Activated CD4-positive, alpha-beta T cell treated with anti-CD3 and anti-CD28 coated beads, Interleukin-2, amount 10 ng/mL, durations not matched to agents 7 days and 5 days (primary cell): ENCODE results near the gene FRAT1. TPM values are rescaled to one million over a fixed set of nuclear protein-coding genes. Genes with fewer than 3 reads are reported as not detected.

ENCODE experiments used
- CTCF ChIA-PET: fragments of 350-600 bp; sonication (Branson Sonifier 250); formaldehyde crosslinking; loops from one replicate; lab custom pipeline; 2021; ENCODE audit warnings: antibody characterized with exemption; lab: Charles Lee
- POLR2A ChIA-PET: fragments of 350-600 bp; sonication (Branson Sonifier 250); formaldehyde crosslinking; loops from one replicate; lab custom pipeline; 2021; ENCODE audit warnings: antibody characterized with exemption; lab: Charles Lee
- DNase-seq: peaks from one replicate; pipeline ENCODE4 v3.0.0-alpha.2; 2020
- H3K27ac Mint-ChIP-seq: one replicate; pipeline ENCODE4 v1.8.0; 2021; ENCODE audit warnings: mild to moderate bottlenecking, moderate library complexity, mixed read lengths
- H3K27me3 Mint-ChIP-seq: one replicate; pipeline ENCODE4 v1.8.0; 2021; ENCODE audit warnings: mixed read lengths
- H3K36me3 Mint-ChIP-seq: one replicate; pipeline ENCODE4 v1.8.0; 2021; ENCODE audit warnings: low read depth, mixed read lengths
- H3K4me1 Mint-ChIP-seq: one replicate; pipeline ENCODE4 v1.8.0; 2021; ENCODE audit warnings: mixed read lengths
- H3K4me3 Mint-ChIP-seq: one replicate; pipeline ENCODE4 v1.8.0; 2021; ENCODE audit warnings: mild to moderate bottlenecking, moderate library complexity, mixed read lengths
- H3K9me3 Mint-ChIP-seq: one replicate; pipeline ENCODE4 v1.8.0; 2021; ENCODE audit warnings: mixed read lengths
- total RNA-seq, 2 experiments: library from RNA; stranded (reverse); gene quantifications; one replicate each; pipeline ENCODE4 v1.2.3, GENCODE V29; 2021

FRAT1 gene
- total RNA-seq, 2 experiments from 2014 or later = 5.8 to 6.2 TPM

GRCh38 chr10:97347317-97347716 lies 28.2 kb downstream of the FRAT1 start:
- H3K9me3 Mint-ChIP-seq = no peaks in the 10 kb centered on the region
- H3K36me3 Mint-ChIP-seq = no peaks in the 10 kb centered on the region
- no peak for DNase-seq
- H3K4me3 Mint-ChIP-seq = no peak overlapping the region
- H3K27ac Mint-ChIP-seq = no peak overlapping the region
- ChIA-PET CTCF (interaction anchor here (0.5 to 1.5 kb wide), 4 partner anchors 10 to 89 kb away, joined by 3 to 4 read pairs (median 3); partner anchors contain the start of gene FRAT1), POLR2A (no interaction called here)
- no peaks in the 10 kb centered on the region for H3K4me1 Mint-ChIP-seq
- H3K27me3 Mint-ChIP-seq = peaks cover 2% of the 10 kb centered on the region

- H3K4me3 Mint-ChIP-seq = no peak overlapping the region
- H3K27ac Mint-ChIP-seq = no peak overlapping the region
- no peak for DNase-seq
- H3K27me3 Mint-ChIP-seq = no peaks in the 10 kb centered on the region
- ChIA-PET POLR2A (interaction anchor here (0.6 kb wide), 1 partner anchor 1003 kb away, joined by 3 read pairs; no protein-coding TSS in a partner anchor), CTCF (interaction anchor here (1.5 to 1.6 kb wide), 2 partner anchors 9 to 12 kb away, joined by 5 to 7 read pairs; no protein-coding TSS in a partner anchor)
- H3K4me1 Mint-ChIP-seq = no peaks in the 10 kb centered on the region
- no peaks in the 10 kb centered on the region for H3K9me3 Mint-ChIP-seq
- H3K36me3 Mint-ChIP-seq = no peaks in the 10 kb centered on the region
Observed at GRCh38 chr10:97349752-97350513, 30.9 kb downstream of the FRAT1 start.

GRCh38 chr10:97353945-97354344 lies 34.9 kb downstream of the FRAT1 start:
- Mint-ChIP-seq H3K36me3 (peaks cover 7% of the 10 kb centered on the region), H3K9me3 (no peaks in the 10 kb centered on the region), H3K27ac (no peak overlapping the region), H3K4me1 (no peaks in the 10 kb centered on the region), H3K4me3 (no peak overlapping the region), H3K27me3 (no peaks in the 10 kb centered on the region)
- no peak for DNase-seq
- CTCF ChIA-PET = interaction anchor here (0.6 kb wide), 1 partner anchor 15 kb away, joined by 3 read pairs; no protein-coding TSS in a partner anchor
- POLR2A ChIA-PET = no interaction called here

- CTCF ChIA-PET = interaction anchor here (1.0 to 1.2 kb wide), 2 partner anchors 10 to 58 kb away, joined by 3 to 6 read pairs; no protein-coding TSS in a partner anchor
- H3K27ac Mint-ChIP-seq = no peak overlapping the region
- H3K27me3 Mint-ChIP-seq = no peaks in the 10 kb centered on the region
- H3K36me3 Mint-ChIP-seq = peaks cover 7% of the 10 kb centered on the region
- H3K4me1 Mint-ChIP-seq = no peaks in the 10 kb centered on the region
- POLR2A ChIA-PET = no interaction called here
- no peaks in the 10 kb centered on the region for H3K9me3 Mint-ChIP-seq
- H3K4me3 Mint-ChIP-seq = no peak overlapping the region
- peak; percentile 16 for DNase-seq
Observed at GRCh38 chr10:97355571-97355975, 36.5 kb downstream of the FRAT1 start.

GRCh38 chr10:97356318-97356914 lies 37.3 kb downstream of the FRAT1 start:
- CTCF ChIA-PET = interaction anchor here (1.0 to 2.1 kb wide), 4 partner anchors 9 to 59 kb away, joined by 3 to 10 read pairs (median 4); no protein-coding TSS in a partner anchor
- Mint-ChIP-seq H3K27me3 (no peaks in the 10 kb centered on the region), H3K4me1 (no peaks in the 10 kb centered on the region), H3K36me3 (peaks cover 7% of the 10 kb centered on the region), H3K4me3 (no peak overlapping the region), H3K27ac (no peak overlapping the region), H3K9me3 (no peaks in the 10 kb centered on the region)
- POLR2A ChIA-PET = no interaction called here
- no peak for DNase-seq

GRCh38 chr10:97356918-97357317 lies 37.8 kb downstream of the FRAT1 start:
- H3K4me1 Mint-ChIP-seq = no peaks in the 10 kb centered on the region
- DNase-seq = no peak
- H3K27ac Mint-ChIP-seq = no peak overlapping the region
- H3K4me3 Mint-ChIP-seq = no peak overlapping the region
- peaks cover 7% of the 10 kb centered on the region for H3K36me3 Mint-ChIP-seq
- CTCF ChIA-PET = interaction anchor here (0.5 to 2.1 kb wide), 4 partner anchors 10 to 585 kb away, joined by 3 to 10 read pairs (median 4); no protein-coding TSS in a partner anchor
- POLR2A ChIA-PET = no interaction called here
- H3K9me3 Mint-ChIP-seq = no peaks in the 10 kb centered on the region
- H3K27me3 Mint-ChIP-seq = no peaks in the 10 kb centered on the region

GRCh38 chr10:97358349-97358748 lies 39.3 kb downstream of the FRAT1 start:
- ChIA-PET POLR2A (no interaction called here), CTCF (interaction anchor here (0.5 to 2.1 kb wide), 7 partner anchors 8 to 501 kb away, joined by 3 to 10 read pairs (median 4); no protein-coding TSS in a partner anchor)
- Mint-ChIP-seq H3K4me3 (no peak overlapping the region), H3K27ac (no peak overlapping the region), H3K36me3 (peaks cover 7% of the 10 kb centered on the region), H3K27me3 (no peaks in the 10 kb centered on the region), H3K4me1 (no peaks in the 10 kb centered on the region), H3K9me3 (no peaks in the 10 kb centered on the region)
- no peak for DNase-seq

GRCh38 chr10:97358781-97359180 lies 39.7 kb downstream of the FRAT1 start:
- H3K27ac Mint-ChIP-seq = no peak overlapping the region
- H3K27me3 Mint-ChIP-seq = no peaks in the 10 kb centered on the region
- CTCF ChIA-PET = interaction anchor here (0.6 to 2.1 kb wide), 8 partner anchors 8 to 501 kb away, joined by 3 to 10 read pairs (median 4); no protein-coding TSS in a partner anchor
- no peak overlapping the region for H3K4me3 Mint-ChIP-seq
- POLR2A ChIA-PET = interaction anchor here (0.6 kb wide), 1 partner anchor 41 kb away, joined by 3 read pairs; no protein-coding TSS in a partner anchor
- H3K4me1 Mint-ChIP-seq = no peaks in the 10 kb centered on the region
- no peak for DNase-seq
- H3K9me3 Mint-ChIP-seq = no peaks in the 10 kb centered on the region
- H3K36me3 Mint-ChIP-seq = peaks cover 7% of the 10 kb centered on the region

- no peak for DNase-seq
- Mint-ChIP-seq H3K27ac (peak overlapping the region; percentile 20), H3K27me3 (no peaks in the 10 kb centered on the region), H3K4me1 (no peaks in the 10 kb centered on the region), H3K4me3 (no peak overlapping the region), H3K36me3 (peaks cover 12% of the 10 kb centered on the region), H3K9me3 (no peaks in the 10 kb centered on the region)
- ChIA-PET CTCF (interaction anchor here (0.9 to 1.7 kb wide), 4 partner anchors 10 to 49 kb away, joined by 3 to 5 read pairs (median 4); no protein-coding TSS in a partner anchor), POLR2A (interaction anchor here (0.5 kb wide), 1 partner anchor 418 kb away, joined by 3 read pairs; no protein-coding TSS in a partner anchor)
Observed at GRCh38 chr10:97360705-97361536, 41.9 kb downstream of the FRAT1 start.

GRCh38 chr10:97361537-97361901 lies 42.4 kb downstream of the FRAT1 start:
- Mint-ChIP-seq H3K36me3 (peaks cover 9% of the 10 kb centered on the region), H3K4me3 (no peak overlapping the region), H3K4me1 (no peaks in the 10 kb centered on the region), H3K9me3 (no peaks in the 10 kb centered on the region), H3K27ac (no peak overlapping the region), H3K27me3 (no peaks in the 10 kb centered on the region)
- CTCF ChIA-PET = interaction anchor here (0.9 to 1.7 kb wide), 3 partner anchors 12 to 50 kb away, joined by 3 to 5 read pairs (median 4); no protein-coding TSS in a partner anchor
- no peak for DNase-seq
- POLR2A ChIA-PET = interaction anchor here (0.5 kb wide), 1 partner anchor 418 kb away, joined by 3 read pairs; no protein-coding TSS in a partner anchor

- Mint-ChIP-seq H3K36me3 (peaks cover 9% of the 10 kb centered on the region), H3K27ac (peak overlapping the region; percentile 15), H3K4me1 (no peaks in the 10 kb centered on the region), H3K9me3 (no peaks in the 10 kb centered on the region), H3K4me3 (no peak overlapping the region), H3K27me3 (no peaks in the 10 kb centered on the region)
- POLR2A ChIA-PET = no interaction called here
- CTCF ChIA-PET = interaction anchor here (1.1 to 1.7 kb wide), 2 partner anchors 13 to 17 kb away, joined by 3 to 5 read pairs; no protein-coding TSS in a partner anchor
- no peak for DNase-seq
Observed at GRCh38 chr10:97362310-97363033, 43.4 kb downstream of the FRAT1 start.
